H9 (cell line): Measurements from ENCODE around the gene C6orf52. TPM values are rescaled to one million over a fixed set of nuclear protein-coding genes. Genes with fewer than 3 reads are reported as not detected.
A peak's percentile ranks its signal among the peaks of the same experiment; 100 is the strongest.

Source experiments
- DNase-seq: peaks from one replicate; pipeline ENCODE4 v3.0.0-alpha.2; 2017
- H2AFZ ChIP-seq: one replicate; pipeline ENCODE4 v1.6.1; 2013; ENCODE audit warnings: mild to moderate bottlenecking, low read length, control low read depth, moderate library complexity
- H2AK5ac ChIP-seq: 2 replicates; pipeline ENCODE4 v1.6.1; 2013; ENCODE audit warnings: low read length, control low read depth, mixed read lengths; ENCODE audit not compliant: insufficient read length
- H2BK120ac ChIP-seq: one replicate; pipeline ENCODE4 v1.6.1; 2013; ENCODE audit warnings: low read depth, mild to moderate bottlenecking, low read length, control low read depth, inconsistent platforms; ENCODE audit not compliant: poor library complexity, severe bottlenecking
- H2BK12ac ChIP-seq: 2 replicates; pipeline ENCODE4 v1.6.1; 2013; ENCODE audit warnings: low read length, control low read depth, mixed read lengths, low read depth; ENCODE audit not compliant: insufficient read length
- H2BK15ac ChIP-seq: 2 replicates; pipeline ENCODE4 v1.6.1; 2013; ENCODE audit warnings: low read depth, low read length, control low read depth
- H2BK20ac ChIP-seq: one replicate; pipeline ENCODE4 v1.6.1; 2013; ENCODE audit warnings: low read depth, mild to moderate bottlenecking, low read length, control low read depth, inconsistent platforms; ENCODE audit not compliant: poor library complexity, severe bottlenecking
- H2BK5ac ChIP-seq: 2 replicates; pipeline ENCODE4 v1.6.1; 2013; ENCODE audit warnings: low read length, control low read depth, mixed read lengths; ENCODE audit not compliant: insufficient read length
- H3K14ac ChIP-seq: 2 replicates; pipeline ENCODE4 v1.6.1; 2013; ENCODE audit warnings: low read length, control low read depth; ENCODE audit not compliant: insufficient read depth
- H3K18ac ChIP-seq: 2 replicates; pipeline ENCODE4 v1.6.1; 2013; ENCODE audit warnings: low read depth, mild to moderate bottlenecking, mixed read lengths, low read length, control low read depth; ENCODE audit not compliant: insufficient read length
- H3K23ac ChIP-seq: 2 replicates; pipeline ENCODE4 v1.6.1; 2013; ENCODE audit warnings: low read length, control low read depth, mixed read lengths, low read depth; ENCODE audit not compliant: insufficient read length
- H3K23me2 ChIP-seq: 2 replicates; pipeline ENCODE4 v1.6.1; 2013; ENCODE audit warnings: low read depth, mild to moderate bottlenecking, mixed read lengths, low read length, control low read depth; ENCODE audit not compliant: insufficient read length, poor library complexity, severe bottlenecking
- H3K27ac ChIP-seq: 2 replicates; pipeline ENCODE4 v1.5.1; 2013; ENCODE audit warnings: low read length, control low read depth, mixed read lengths, low read depth; ENCODE audit not compliant: insufficient read length
- H3K27me3 ChIP-seq: 2 replicates; pipeline ENCODE4 v1.6.1; 2013; ENCODE audit warnings: low read length, control low read depth, inconsistent platforms; ENCODE audit not compliant: insufficient read depth
- H3K4ac ChIP-seq: 2 replicates; pipeline ENCODE4 v1.6.1; 2013; ENCODE audit warnings: low read depth, mild to moderate bottlenecking, control low read depth, inconsistent platforms, low read length, moderate library complexity
- H3K4me1 ChIP-seq: 2 replicates; pipeline ENCODE4 v1.6.1; 2013; ENCODE audit warnings: low read length, control low read depth, inconsistent platforms; ENCODE audit not compliant: insufficient read depth
- H3K4me2 ChIP-seq: 2 replicates; pipeline ENCODE4 v1.6.1; 2013; ENCODE audit warnings: low read length, control low read depth, mixed read lengths; ENCODE audit not compliant: insufficient read length, insufficient read depth
- H3K56ac ChIP-seq: 2 replicates; pipeline ENCODE4 v1.6.1; 2013; ENCODE audit warnings: low read depth, mild to moderate bottlenecking, mixed read lengths, low read length, control low read depth; ENCODE audit not compliant: insufficient read length
- H3K79me1 ChIP-seq: 2 replicates; pipeline ENCODE4 v1.6.1; 2013; ENCODE audit warnings: low read depth, mild to moderate bottlenecking, moderate library complexity, low read length, control low read depth, inconsistent platforms; ENCODE audit not compliant: insufficient read depth, poor library complexity, severe bottlenecking
- H3K79me2 ChIP-seq: 2 replicates; pipeline ENCODE4 v1.6.1; 2013; ENCODE audit warnings: low read length, control low read depth, inconsistent platforms; ENCODE audit not compliant: insufficient read depth
- H3K9ac ChIP-seq: 2 replicates; pipeline ENCODE4 v1.6.1; 2013; ENCODE audit warnings: low read length, control low read depth, mixed read lengths; ENCODE audit not compliant: insufficient read length; ENCODE audit errors: extremely low read depth
- H3K9me3 ChIP-seq: one replicate; pipeline ENCODE4 v1.6.1; 2013; ENCODE audit warnings: low read depth, low read length, inconsistent platforms; ENCODE audit not compliant: control insufficient read depth
- H3T11ph ChIP-seq: one replicate; pipeline ENCODE4 v1.6.1; 2013; ENCODE audit warnings: mild to moderate bottlenecking, low read length, control low read depth, inconsistent platforms
- H4K20me1 ChIP-seq: one replicate; pipeline ENCODE4 v1.6.1; 2013; ENCODE audit not compliant: control insufficient read depth, insufficient read length, insufficient read depth
- H4K5ac ChIP-seq: 2 replicates; pipeline ENCODE4 v1.6.1; 2013; ENCODE audit warnings: low read depth, mild to moderate bottlenecking, mixed read lengths, low read length, control low read depth; ENCODE audit not compliant: insufficient read length
- H4K8ac ChIP-seq: replicated peaks from 2 replicates; pipeline ENCODE4 v1.6.1; 2013; ENCODE audit warnings: low read length, control low read depth, mixed read lengths, low read depth; ENCODE audit not compliant: insufficient read length
- H4K91ac ChIP-seq: 2 replicates; pipeline ENCODE4 v1.6.1; 2013; ENCODE audit warnings: low read depth, mild to moderate bottlenecking, moderate library complexity, mixed read lengths, low read length, control low read depth; ENCODE audit not compliant: insufficient read length
- H3K27ac Mint-ChIP-seq, 3 experiments: 2 replicates in 2 of 3; 3 replicates in 1 of 3; pipeline ENCODE4 v1.8.0; 2020 to 2021; ENCODE audit warnings: mixed read lengths in 3 of 3, mild to moderate bottlenecking in 1 of 3, moderate library complexity in 1 of 3
- H3K27me3 Mint-ChIP-seq: 2 replicates; pipeline ENCODE4 v1.8.0; 2021; ENCODE audit warnings: low read depth, mild to moderate bottlenecking, moderate library complexity, mixed read lengths
- H3K36me3 Mint-ChIP-seq, 3 experiments: 2 replicates in 2 of 3; 3 replicates in 1 of 3; pipeline ENCODE4 v1.8.0; 2020 to 2021; ENCODE audit warnings: low read depth in 3 of 3, mixed read lengths in 3 of 3; ENCODE audit not compliant: insufficient read depth in 1 of 3
- H3K4me1 Mint-ChIP-seq, 2 experiments: 2 replicates each; pipeline ENCODE4 v1.8.0; 2020; ENCODE audit warnings: mixed read lengths in 2 of 2
- H3K4me3 Mint-ChIP-seq, 2 experiments: 2 replicates in 1 of 2; 3 replicates in 1 of 2; pipeline ENCODE4 v1.8.0; 2020 to 2021; ENCODE audit warnings: mild to moderate bottlenecking in 2 of 2, mixed read lengths in 2 of 2, moderate library complexity in 1 of 2
- H3K9me3 Mint-ChIP-seq, 2 experiments: 2 replicates in 1 of 2; 3 replicates in 1 of 2; pipeline ENCODE4 v1.8.0; 2020; ENCODE audit warnings: mild to moderate bottlenecking in 2 of 2, mixed read lengths in 2 of 2, moderate library complexity in 1 of 2
- WGBS: extraction: QIAGEN DNeasy Blood & Tissue Kit; methylation state at CpG from one replicate; pipeline ENCODE4 v1.1.7; 2013; ENCODE audit warnings: missing lambda C conversion rate, low lambda C conversion rate, mixed read lengths; ENCODE audit not compliant: insufficient read length; ENCODE audit errors: extremely low coverage; 5-methylcytosine and 5-hydroxymethylcytosine counted together
- total RNA-seq: library from RNA; stranded (reverse); gene quantifications from 2 replicates; pipeline ENCODE4 v1.2.1, GENCODE V29; 2021
- TF ChIP-seq, protein P1 (sequence below): fragments of 200-600 bp; sonication (generic); conservative IDR thresholded peaks from 3 replicates; pipeline ENCODE4 v1.8.0; 2021; ENCODE audit warnings: antibody characterized with exemption, mild to moderate bottlenecking

C6orf52 gene
- total RNA-seq, 1 experiment from 2014 or later, result 1.8 TPM

DNA sequence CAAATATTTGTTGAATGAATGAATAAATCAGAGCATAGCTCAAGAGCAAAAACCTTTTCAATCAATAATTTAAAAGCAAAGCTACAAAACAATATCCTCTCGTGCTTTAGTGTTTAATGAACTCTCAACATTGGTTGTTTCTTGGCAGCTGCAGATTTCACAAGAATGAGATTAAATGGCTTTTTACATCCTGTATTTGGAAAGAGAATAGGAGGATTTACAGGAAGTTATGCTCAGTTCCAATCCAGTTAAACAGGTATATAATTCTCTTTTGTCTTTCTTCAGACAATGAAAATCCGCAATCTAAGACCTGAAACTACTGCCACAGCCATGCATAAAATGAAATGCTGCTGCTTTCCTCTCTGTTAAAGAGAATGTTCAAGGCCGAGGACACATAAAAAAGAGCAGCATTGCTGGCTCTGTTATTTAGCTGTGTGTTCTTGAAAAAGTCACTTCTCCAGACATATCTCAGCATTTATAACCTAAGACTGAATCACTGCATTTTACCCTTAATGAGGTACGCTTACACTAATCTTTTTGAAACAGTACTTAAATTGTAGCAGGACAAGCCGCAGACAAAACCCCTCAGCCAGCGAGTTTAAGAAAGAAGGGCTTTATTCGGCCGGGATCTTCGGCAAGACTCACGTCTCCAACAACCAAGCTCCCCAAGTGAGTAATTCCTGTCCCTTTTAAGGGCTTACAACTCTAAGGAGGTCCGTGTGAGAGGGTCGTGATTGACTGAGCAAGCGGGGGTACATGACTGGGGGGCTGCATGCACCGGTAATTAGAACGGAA, 3.6 kb downstream of the C6orf52 start:
- no peak overlapping the region for H3K4ac ChIP-seq
- no peak overlapping the region for H3K56ac ChIP-seq
- H3K36me3 Mint-ChIP-seq, result peaks cover 0 to 13% (median 3%) of the 10 kb centered on the region in 3 experiments; a peak in 4 of 7 replicates
- no peaks in the 10 kb centered on the region for H3K27me3 Mint-ChIP-seq
- no peak overlapping the region for H3K27ac ChIP-seq
- no peak overlapping the region for H2BK20ac ChIP-seq
- H3K23me2 ChIP-seq, result no peaks in the 10 kb centered on the region
- H3K4me1 Mint-ChIP-seq, result peaks cover 39 to 47% of the 10 kb centered on the region in 2 experiments
- no peak overlapping the region for H4K91ac ChIP-seq
- no peaks in the 10 kb centered on the region for H3K79me1 ChIP-seq
- no peak overlapping the region for H3K9ac ChIP-seq
- peak overlapping the region in 2 of 3 experiments; percentile 66 to 90; a peak in 4 of 7 replicates for H3K27ac Mint-ChIP-seq
- no peaks in the 10 kb centered on the region for H3K9me3 ChIP-seq
- no peak overlapping the region for H2BK5ac ChIP-seq
- peaks cover 4% of the 10 kb centered on the region; the same call in 1 of the 2 replicates for H3K4me1 ChIP-seq
- H3K18ac ChIP-seq, result no peak overlapping the region
- no peak overlapping the region for H2AFZ ChIP-seq
- DNase-seq, result no peak
- H2BK15ac ChIP-seq, result no peak overlapping the region
- no peak overlapping the region for H4K8ac ChIP-seq
- WGBS, result no CpG with 5 or more reads among the region's 15 CpGs
- no peak overlapping the region for H2BK120ac ChIP-seq
- H3K79me2 ChIP-seq, result peaks cover 9% of the 10 kb centered on the region; the same call in 1 of the 2 replicates
- H3K9me3 Mint-ChIP-seq, result no peaks in the 10 kb centered on the region; a peak in 1 of 5 replicates
- H2BK12ac ChIP-seq, result no peak overlapping the region
- H3K23ac ChIP-seq, result no peak overlapping the region
- H2AK5ac ChIP-seq, result no peak overlapping the region
- H3K4me3 Mint-ChIP-seq, result no peak overlapping the region
- TF ChIP-seq, protein P1, sequence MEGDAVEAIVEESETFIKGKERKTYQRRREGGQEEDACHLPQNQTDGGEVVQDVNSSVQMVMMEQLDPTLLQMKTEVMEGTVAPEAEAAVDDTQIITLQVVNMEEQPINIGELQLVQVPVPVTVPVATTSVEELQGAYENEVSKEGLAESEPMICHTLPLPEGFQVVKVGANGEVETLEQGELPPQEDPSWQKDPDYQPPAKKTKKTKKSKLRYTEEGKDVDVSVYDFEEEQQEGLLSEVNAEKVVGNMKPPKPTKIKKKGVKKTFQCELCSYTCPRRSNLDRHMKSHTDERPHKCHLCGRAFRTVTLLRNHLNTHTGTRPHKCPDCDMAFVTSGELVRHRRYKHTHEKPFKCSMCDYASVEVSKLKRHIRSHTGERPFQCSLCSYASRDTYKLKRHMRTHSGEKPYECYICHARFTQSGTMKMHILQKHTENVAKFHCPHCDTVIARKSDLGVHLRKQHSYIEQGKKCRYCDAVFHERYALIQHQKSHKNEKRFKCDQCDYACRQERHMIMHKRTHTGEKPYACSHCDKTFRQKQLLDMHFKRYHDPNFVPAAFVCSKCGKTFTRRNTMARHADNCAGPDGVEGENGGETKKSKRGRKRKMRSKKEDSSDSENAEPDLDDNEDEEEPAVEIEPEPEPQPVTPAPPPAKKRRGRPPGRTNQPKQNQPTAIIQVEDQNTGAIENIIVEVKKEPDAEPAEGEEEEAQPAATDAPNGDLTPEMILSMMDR, result no peak
- H4K20me1 ChIP-seq, result no peaks in the 10 kb centered on the region
- no peaks in the 10 kb centered on the region for H3K27me3 ChIP-seq
- no peak overlapping the region for H4K5ac ChIP-seq
- H3T11ph ChIP-seq, result no peak overlapping the region
- no peak overlapping the region for H3K14ac ChIP-seq
- no peak overlapping the region for H3K4me2 ChIP-seq
